GM11168 (cell line): ENCODE measurements around the gene TAS2R38.
"Not testable (repeated sequence)": the region's sequence is repeated elsewhere in the genome, so short reads cannot be mapped to it uniquely, and the experiment has no call there.

Experiments used
- in situ Hi-C: fragments of 300-500 bp; cut with MboI; formaldehyde crosslinking; loops from one replicate; pipeline ENCODE4 v1.12.0; 2022; ENCODE audit warnings: low sequenced_read_pairs; ENCODE audit not compliant: unreplicated experiment

Gene TAS2R38

GRCh38 chr7:141973673-141974072 lies at the start of gene TAS2R38:
TSS of gene TAS2R38 (minus strand) at chr7:141973773. CDS start at chr7:141973689, 84 bp downstream.
- in situ Hi-C loops = no loop called here

- in situ Hi-C loops = no loop called here
These were observed 44.6 kb upstream of the TAS2R38 start for GRCh38 chr7:142018154-142018553.

GRCh38 chr7:142017451-142017850 lies 43.9 kb upstream of the TAS2R38 start:
- in situ Hi-C loops = no loop called here

GRCh38 chr7:142012825-142013511 lies 39.4 kb upstream of the TAS2R38 start:
- in situ Hi-C loops = no loop called here

- in situ Hi-C loops = no loop called here
These were observed 37.5 kb upstream of the TAS2R38 start for GRCh38 chr7:142010952-142011548.

- in situ Hi-C loops = no loop called here
These were observed 35.6 kb upstream of the TAS2R38 start for GRCh38 chr7:142009187-142009586.

GRCh38 chr7:142006577-142006976 lies 33.0 kb upstream of the TAS2R38 start:
- in situ Hi-C loops = no loop called here

GRCh38 chr7:142002179-142002578 lies 28.6 kb upstream of the TAS2R38 start:
- in situ Hi-C loops = no loop called here

GRCh38 chr7:142001163-142001874 lies 27.7 kb upstream of the TAS2R38 start:
- in situ Hi-C loops = no loop called here

GRCh38 chr7:142000244-142000643 lies 26.7 kb upstream of the TAS2R38 start:
- in situ Hi-C loops = no loop called here

GRCh38 chr7:141999058-141999623 lies 25.6 kb upstream of the TAS2R38 start:
- in situ Hi-C loops = no loop called here

- in situ Hi-C loops = no loop called here
These were observed 19.8 kb upstream of the TAS2R38 start for GRCh38 chr7:141993354-141993753.

- in situ Hi-C loops = no loop called here
These were observed 19.1 kb upstream of the TAS2R38 start for GRCh38 chr7:141992688-141993087.

- in situ Hi-C loops = no loop called here
These were observed 18.6 kb upstream of the TAS2R38 start for GRCh38 chr7:141992156-141992555.

GRCh38 chr7:141991140-141991539 lies 17.6 kb upstream of the TAS2R38 start:
- in situ Hi-C loops = no loop called here

- in situ Hi-C loops = no loop called here
These were observed 16.6 kb upstream of the TAS2R38 start for GRCh38 chr7:141990011-141990725.

GRCh38 chr7:141987803-141988202 lies 14.2 kb upstream of the TAS2R38 start:
- in situ Hi-C loops = not testable (repeated sequence)

GRCh38 chr7:141986923-141987322 lies 13.3 kb upstream of the TAS2R38 start:
- in situ Hi-C loops = no loop called here

GRCh38 chr7:141985926-141986325 lies 12.4 kb upstream of the TAS2R38 start:
- in situ Hi-C loops = not testable (repeated sequence)

GRCh38 chr7:141979568-141979967 lies 6.0 kb upstream of the TAS2R38 start:
- in situ Hi-C loops = no loop called here
